Measurements from ENCODE around the gene DEPP1. TPM values are rescaled to one million over a fixed set of nuclear protein-coding genes. Genes with fewer than 3 reads are reported as not detected.

Gene DEPP1
- total and polyA plus RNA-seq, 2 of the 4 experiments (the other 2 are of a cell fraction): 13.6 to 30.0 TPM

DNA sequence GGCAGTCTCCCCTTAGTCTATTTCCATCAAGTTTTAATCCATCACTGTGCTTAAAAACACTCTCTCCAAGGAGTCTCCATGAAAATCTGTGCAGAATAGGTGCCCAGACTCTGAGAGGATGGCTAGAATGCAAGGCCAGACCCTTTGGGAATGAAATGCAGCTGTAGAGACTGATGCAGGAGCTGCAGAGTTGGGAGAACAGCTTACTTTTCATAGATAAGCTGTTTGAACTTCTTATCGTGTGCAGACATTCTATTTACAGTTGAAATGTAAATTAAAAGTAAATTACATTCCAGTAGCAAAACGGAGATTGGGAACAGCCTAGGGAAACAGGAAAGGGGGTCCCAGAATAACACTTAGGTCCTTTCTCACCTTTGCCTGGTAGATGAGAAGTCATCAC is 37.0 kb upstream of the DEPP1 start:
- Histone ChIP-seq H2BK20ac (ENCODE audit: low read depth, low read length) (no peak overlapping the region), H3K14ac (replicated peaks; ENCODE audit: low read depth, low read length) (no peak overlapping the region), H2AK5ac (ENCODE audit: low read depth, low read length) (no peak overlapping the region), H4K20me1 (ENCODE audit: insufficient read depth, low read length) (no peaks in the 10 kb centered on the region), H3K23ac (ENCODE audit: low read depth, low read length) (no peak overlapping the region), H2BK120ac (ENCODE audit: low read depth, low read length) (no peak overlapping the region), H3K4me3 (ENCODE audit: insufficient read depth, low read depth, low read length) (no peak overlapping the region), H4K8ac (ENCODE audit: low read depth in 2 of 2, low read length in 2 of 2) (no peak overlapping the region), H2BK5ac (ENCODE audit: low read depth, low read length, poor library complexity, severe bottlenecking) (no peak overlapping the region), H2AFZ (replicated peaks; ENCODE audit: low read length, poor library complexity) (no peak overlapping the region), H3K4ac (ENCODE audit: low read depth, low read length) (no peak overlapping the region), H3K4me2 (ENCODE audit: low read depth, low read length) (no peak overlapping the region), H3K9me3 (ENCODE audit: control insufficient read depth, insufficient read depth, low read length) (no peaks in the 10 kb centered on the region), H3K4me1 (ENCODE audit: control insufficient read depth, insufficient read depth, low read length) (no peaks in the 10 kb centered on the region), H3K27me3 (ENCODE audit: control insufficient read depth, insufficient read depth, low read length) (peaks cover 3% of the 10 kb centered on the region), H3K79me1 (ENCODE audit: low read depth in 1 of 2, low read length in 2 of 2) (no peaks in the 10 kb centered on the region), H3K56ac (ENCODE audit: extremely low read depth, insufficient read depth, low read length) (no peak overlapping the region), H4K5ac (ENCODE audit: low read depth, low read length) (no peak overlapping the region), H2BK15ac (ENCODE audit: low read depth, low read length) (no peak overlapping the region), H4K91ac (ENCODE audit: insufficient read depth, low read depth, low read length) (no peak overlapping the region), H3K27ac (ENCODE audit: insufficient read depth, low read length) (no peak overlapping the region), H3K36me3 (ENCODE audit: control insufficient read depth, insufficient read depth, low read length) (no peaks in the 10 kb centered on the region), H2AK9ac (replicated peaks; ENCODE audit: low read depth, low read length, poor library complexity) (no peak overlapping the region), H3K9ac (ENCODE audit: low read depth, low read length) (no peak overlapping the region), H3K9me1 (ENCODE audit: insufficient read depth, low read length) (no peaks in the 10 kb centered on the region), H3K18ac (ENCODE audit: low read depth, low read length) (no peak overlapping the region)
- DNase-seq (no peak), ATAC-seq (ENCODE audit: low read depth) (no peak)
- ChIA-PET POLR2A (ENCODE audit: unreplicated experiment) (no interaction called here), CTCF (interaction anchor here (1.1 kb wide), 1 partner anchor 40 kb away, joined by 3 read pairs; no protein-coding TSS in a partner anchor)
- dilution Hi-C loops (cut with HindIII; ENCODE audit: low sequenced_read_pairs, unreplicated experiment): no loop called here
- WGBS, 2 experiments (ENCODE audit: extremely low coverage in 2 of 2, insufficient read length in 1 of 2): no CpG with 5 or more reads among the region's 2 CpGs
- in situ Hi-C loops (cut with MboI; ENCODE audit: low sequenced_read_pairs): no loop called here
- intact Hi-C loops (cut with micrococcal nuclease): no loop called here
- TF ChIP-seq MAZ (IDR thresholded peaks at IDR 0.05; ENCODE audit: borderline replicate concordance, low read depth, low read length): no peak
- no peak for TF ChIP-seq RAD21 (IDR thresholded peaks at IDR 0.05; ENCODE audit: low read length)
- no peak for TF ChIP-seq RFX5 (IDR thresholded peaks at IDR 0.05; ENCODE audit: low read depth, low read length)
- no peak for TF ChIP-seq CEBPB (IDR thresholded peaks at IDR 0.05; ENCODE audit: low read depth, low read length)
- TF ChIP-seq POLR2A (IDR thresholded peaks at IDR 0.05; ENCODE audit: low read depth, low read length): no peak
- no peak for TF ChIP-seq MXI1 (IDR thresholded peaks at IDR 0.05; ENCODE audit: borderline replicate concordance, low read depth, low read length)
- TF ChIP-seq, protein P1, sequence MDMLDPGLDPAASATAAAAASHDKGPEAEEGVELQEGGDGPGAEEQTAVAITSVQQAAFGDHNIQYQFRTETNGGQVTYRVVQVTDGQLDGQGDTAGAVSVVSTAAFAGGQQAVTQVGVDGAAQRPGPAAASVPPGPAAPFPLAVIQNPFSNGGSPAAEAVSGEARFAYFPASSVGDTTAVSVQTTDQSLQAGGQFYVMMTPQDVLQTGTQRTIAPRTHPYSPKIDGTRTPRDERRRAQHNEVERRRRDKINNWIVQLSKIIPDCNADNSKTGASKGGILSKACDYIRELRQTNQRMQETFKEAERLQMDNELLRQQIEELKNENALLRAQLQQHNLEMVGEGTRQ (IDR thresholded peaks at IDR 0.05; ENCODE audit: low read depth, low read length): no peak
- TF ChIP-seq BHLHE40 (IDR thresholded peaks at IDR 0.05; ENCODE audit: low read depth, low read length): no peak
- TF ChIP-seq MAFK (IDR thresholded peaks at IDR 0.05; ENCODE audit: low read depth, low read length): no peak
- no peak for TF ChIP-seq RCOR1 (IDR thresholded peaks at IDR 0.05; ENCODE audit: insufficient replicate concordance, low read length)
- no peak for TF ChIP-seq FOS (IDR thresholded peaks at IDR 0.05; ENCODE audit: low read depth, low read length)
- no peak for TF ChIP-seq SMC3 (IDR thresholded peaks at IDR 0.05; ENCODE audit: low read depth, low read length)
- TF ChIP-seq, protein P2, sequence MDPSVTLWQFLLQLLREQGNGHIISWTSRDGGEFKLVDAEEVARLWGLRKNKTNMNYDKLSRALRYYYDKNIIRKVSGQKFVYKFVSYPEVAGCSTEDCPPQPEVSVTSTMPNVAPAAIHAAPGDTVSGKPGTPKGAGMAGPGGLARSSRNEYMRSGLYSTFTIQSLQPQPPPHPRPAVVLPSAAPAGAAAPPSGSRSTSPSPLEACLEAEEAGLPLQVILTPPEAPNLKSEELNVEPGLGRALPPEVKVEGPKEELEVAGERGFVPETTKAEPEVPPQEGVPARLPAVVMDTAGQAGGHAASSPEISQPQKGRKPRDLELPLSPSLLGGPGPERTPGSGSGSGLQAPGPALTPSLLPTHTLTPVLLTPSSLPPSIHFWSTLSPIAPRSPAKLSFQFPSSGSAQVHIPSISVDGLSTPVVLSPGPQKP (IDR thresholded peaks at IDR 0.05; ENCODE audit: borderline replicate concordance, low read depth, low read length): no peak
- TF ChIP-seq, protein P3, sequence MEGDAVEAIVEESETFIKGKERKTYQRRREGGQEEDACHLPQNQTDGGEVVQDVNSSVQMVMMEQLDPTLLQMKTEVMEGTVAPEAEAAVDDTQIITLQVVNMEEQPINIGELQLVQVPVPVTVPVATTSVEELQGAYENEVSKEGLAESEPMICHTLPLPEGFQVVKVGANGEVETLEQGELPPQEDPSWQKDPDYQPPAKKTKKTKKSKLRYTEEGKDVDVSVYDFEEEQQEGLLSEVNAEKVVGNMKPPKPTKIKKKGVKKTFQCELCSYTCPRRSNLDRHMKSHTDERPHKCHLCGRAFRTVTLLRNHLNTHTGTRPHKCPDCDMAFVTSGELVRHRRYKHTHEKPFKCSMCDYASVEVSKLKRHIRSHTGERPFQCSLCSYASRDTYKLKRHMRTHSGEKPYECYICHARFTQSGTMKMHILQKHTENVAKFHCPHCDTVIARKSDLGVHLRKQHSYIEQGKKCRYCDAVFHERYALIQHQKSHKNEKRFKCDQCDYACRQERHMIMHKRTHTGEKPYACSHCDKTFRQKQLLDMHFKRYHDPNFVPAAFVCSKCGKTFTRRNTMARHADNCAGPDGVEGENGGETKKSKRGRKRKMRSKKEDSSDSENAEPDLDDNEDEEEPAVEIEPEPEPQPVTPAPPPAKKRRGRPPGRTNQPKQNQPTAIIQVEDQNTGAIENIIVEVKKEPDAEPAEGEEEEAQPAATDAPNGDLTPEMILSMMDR (conservative IDR thresholded peaks at IDR 0.05; ENCODE audit: low read depth, low read length): no peak
- TF ChIP-seq CHD1 (IDR thresholded peaks at IDR 0.05; ENCODE audit: low read depth, low read length): no peak
- no peak for TF ChIP-seq NFE2L2 (IDR thresholded peaks at IDR 0.05; ENCODE audit: low read depth, low read length)
- BruUV-seq (replicated peaks): no TSS peak

All from IMR-90 (cell line).